Measurements from ENCODE around the gene KIR3DL2. TPM values are rescaled to one million over a fixed set of nuclear protein-coding genes. Genes with fewer than 3 reads are reported as not detected.
"Not testable (repeated sequence)": the region's sequence is repeated elsewhere in the genome, so short reads cannot be mapped to it uniquely, and the experiment has no call there.

The KIR3DL2 gene
- total and polyA plus RNA-seq, 5 experiments from 2014 or later = 0.14 to 6.5 (median 1.1) TPM; not detected in 2

GRCh38 chr19:54877471-54877870 is 27.2 kb downstream of the KIR3DL2 start:
- H3K4me3 Mint-ChIP-seq = no peak overlapping the region
- POLR2A ChIA-PET = no interaction called here
- peaks cover 0 to 5% (median 0%) of the 10 kb centered on the region in 9 donors for H3K9me3 Mint-ChIP-seq
- ATAC-seq = no peak
- no peak for DNase-seq
- peaks cover 0 to 11% (median 0%) of the 10 kb centered on the region in 4 donors for H3K4me1 Mint-ChIP-seq
- H3K27me3 Mint-ChIP-seq = peaks cover 15 to 34% (median 27%) of the 10 kb centered on the region in 5 donors
- H3K27ac Mint-ChIP-seq = no peak overlapping the region
- peaks cover 0 to 5% (median 0%) of the 10 kb centered on the region in 3 donors for H3K36me3 Mint-ChIP-seq

DNA sequence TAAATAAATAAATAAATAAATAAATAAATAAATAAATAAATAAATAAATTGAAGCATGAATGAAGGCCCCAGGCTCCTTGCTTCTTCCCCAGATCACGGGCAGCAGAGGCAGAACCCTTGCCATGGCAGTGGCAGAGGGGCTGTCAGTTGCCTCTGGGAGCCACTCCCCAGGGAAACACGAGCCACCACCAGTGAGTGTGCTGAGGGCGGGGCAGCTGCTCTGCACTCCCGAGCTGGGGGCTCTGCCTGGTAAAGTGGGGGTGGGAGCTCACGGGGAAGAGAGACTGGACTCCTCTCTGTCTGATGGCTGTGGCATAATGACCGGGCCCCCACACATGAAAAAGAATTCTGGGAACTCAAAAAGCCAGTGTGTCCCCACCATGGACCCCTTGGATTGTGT is 31.6 kb downstream of the KIR3DL2 start:
- ATAC-seq = no peak
- POLR2A ChIA-PET = no interaction called here
- Mint-ChIP-seq H3K36me3 (peaks cover 0 to 2% (median 0%) of the 10 kb centered on the region in 3 donors), H3K9me3 (peaks cover 0 to 3% (median 0%) of the 10 kb centered on the region in 9 donors), H3K27me3 (peaks cover 20 to 54% (median 29%) of the 10 kb centered on the region in 5 donors), H3K4me1 (peaks cover 0 to 9% (median under 1%) of the 10 kb centered on the region in 4 donors), H3K27ac (no peak overlapping the region), H3K4me3 (no peak overlapping the region)
- no peak for DNase-seq

DNA sequence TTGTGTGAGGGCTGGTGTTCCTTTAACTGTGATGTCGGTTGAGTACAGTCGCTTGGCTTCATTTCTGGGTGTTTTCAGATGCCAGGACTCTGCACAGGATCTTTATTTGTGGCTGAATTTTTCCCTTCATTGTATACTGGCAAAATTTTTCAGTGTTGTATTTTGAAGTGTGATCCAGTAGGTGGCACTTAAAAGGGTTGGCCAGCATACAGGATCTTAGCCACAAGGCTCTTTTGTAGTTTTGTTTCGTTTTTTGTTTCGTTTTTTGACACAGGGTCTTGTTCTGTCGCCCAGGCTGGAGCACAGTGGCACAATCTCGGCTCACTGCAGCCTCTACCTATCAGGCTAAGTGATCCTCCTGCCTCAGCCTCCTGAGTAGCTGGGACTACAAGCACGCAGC is 32.5 kb downstream of the KIR3DL2 start:
- no peak for DNase-seq

GRCh38 chr19:54883228-54883627 is 33.0 kb downstream of the KIR3DL2 start:
- ATAC-seq (no peak), DNase-seq (no peak)
- Mint-ChIP-seq H3K27ac (peak overlapping the region in 1 of 10 donors; percentile 92), H3K4me1 (peaks cover 0 to 9% (median under 1%) of the 10 kb centered on the region in 4 donors), H3K36me3 (peaks cover 0 to 2% (median 0%) of the 10 kb centered on the region in 3 donors), H3K27me3 (peaks cover 18 to 57% (median 27%) of the 10 kb centered on the region in 5 donors), H3K4me3 (no peak overlapping the region), H3K9me3 (peaks cover 0 to 3% (median 0%) of the 10 kb centered on the region in 9 donors)
- POLR2A ChIA-PET = no interaction called here

More for the DNA sequence above, 32.5 kb downstream of the KIR3DL2 start:
- no peak for ATAC-seq
- Mint-ChIP-seq H3K4me3 (peak overlapping the region in 2 of 10 donors; percentile 24 to 81), H3K4me1 (peaks cover 0 to 9% (median under 1%) of the 10 kb centered on the region in 4 donors), H3K36me3 (peaks cover 0 to 2% (median 0%) of the 10 kb centered on the region in 3 donors), H3K9me3 (peaks cover 0 to 3% (median 0%) of the 10 kb centered on the region in 9 donors), H3K27ac (peak overlapping the region in 2 of 10 donors; percentile 56 to 92), H3K27me3 (peaks cover 18 to 57% (median 29%) of the 10 kb centered on the region in 5 donors)
- POLR2A ChIA-PET = no interaction called here

GRCh38 chr19:54888239-54888638 is 38.0 kb downstream of the KIR3DL2 start:
- peaks cover 3 to 32% (median 6%) of the 10 kb centered on the region in 5 donors for H3K27me3 Mint-ChIP-seq
- peaks cover 0 to 3% (median 0%) of the 10 kb centered on the region in 9 donors for H3K9me3 Mint-ChIP-seq
- H3K4me3 Mint-ChIP-seq = no peak overlapping the region
- POLR2A ChIA-PET = no interaction called here
- DNase-seq (no peak), ATAC-seq (no peak)
- H3K36me3 Mint-ChIP-seq = no peaks in the 10 kb centered on the region
- peaks cover 0 to 2% (median 0%) of the 10 kb centered on the region in 4 donors for H3K4me1 Mint-ChIP-seq
- no peak overlapping the region for H3K27ac Mint-ChIP-seq

DNA sequence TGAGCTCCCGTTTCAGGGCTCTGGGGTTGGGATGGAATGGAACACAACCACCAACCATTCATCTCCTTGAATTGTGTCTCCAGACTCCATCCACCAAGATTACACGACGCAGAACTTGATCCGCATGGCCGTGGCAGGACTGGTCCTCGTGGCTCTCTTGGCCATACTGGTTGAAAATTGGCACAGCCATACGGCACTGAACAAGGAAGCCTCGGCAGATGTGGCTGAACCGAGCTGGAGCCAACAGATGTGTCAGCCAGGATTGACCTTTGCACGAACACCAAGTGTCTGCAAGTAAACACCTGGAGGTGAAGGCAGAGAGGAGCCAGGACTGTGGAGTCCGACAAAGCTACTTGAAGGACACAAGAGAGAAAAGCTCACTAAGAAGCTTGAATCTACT is 39.3 kb downstream of the KIR3DL2 start:
- POLR2A ChIA-PET = no interaction called here
- DNase-seq (no peak), ATAC-seq (no peak)
- Mint-ChIP-seq H3K27me3 (peaks cover 3 to 30% (median 6%) of the 10 kb centered on the region in 5 donors), H3K4me1 (no peaks in the 10 kb centered on the region), H3K27ac (peak overlapping the region in 1 of 10 donors; percentile 4), H3K4me3 (peak overlapping the region in 1 of 10 donors; percentile 20), H3K9me3 (peaks cover 0 to 3% (median 0%) of the 10 kb centered on the region in 9 donors), H3K36me3 (no peaks in the 10 kb centered on the region)

DNA sequence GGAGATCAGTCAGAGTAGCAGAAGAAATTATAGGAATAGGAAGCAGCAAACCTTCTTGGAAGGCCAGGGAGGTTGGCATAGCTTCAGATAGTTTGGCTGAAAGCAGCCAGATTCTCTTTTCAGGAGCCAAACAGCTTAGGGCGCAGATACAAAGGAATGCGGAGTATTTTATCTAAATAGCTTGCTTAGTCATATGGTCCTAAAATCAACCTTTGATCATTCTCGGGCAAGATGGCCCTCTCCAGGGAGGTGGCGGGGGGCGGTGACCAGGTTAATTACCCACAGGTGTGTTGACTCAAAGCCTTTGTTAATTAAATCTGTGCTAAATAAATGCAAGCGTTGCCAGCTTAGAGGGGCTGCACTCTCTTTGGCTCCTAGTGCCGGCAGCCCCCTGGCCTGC is 43.2 kb downstream of the KIR3DL2 start:
- no peaks in the 10 kb centered on the region for H3K36me3 Mint-ChIP-seq
- POLR2A ChIA-PET = no interaction called here
- no peak overlapping the region for H3K4me3 Mint-ChIP-seq
- H3K27me3 Mint-ChIP-seq = peaks cover 9 to 27% (median 22%) of the 10 kb centered on the region in 5 donors
- H3K4me1 Mint-ChIP-seq = peaks cover 0 to 4% (median 0%) of the 10 kb centered on the region in 4 donors
- H3K9me3 Mint-ChIP-seq = peaks cover 0 to 3% (median 0%) of the 10 kb centered on the region in 9 donors
- no peak overlapping the region for H3K27ac Mint-ChIP-seq
- no peak for DNase-seq
- no peak for ATAC-seq

DNA sequence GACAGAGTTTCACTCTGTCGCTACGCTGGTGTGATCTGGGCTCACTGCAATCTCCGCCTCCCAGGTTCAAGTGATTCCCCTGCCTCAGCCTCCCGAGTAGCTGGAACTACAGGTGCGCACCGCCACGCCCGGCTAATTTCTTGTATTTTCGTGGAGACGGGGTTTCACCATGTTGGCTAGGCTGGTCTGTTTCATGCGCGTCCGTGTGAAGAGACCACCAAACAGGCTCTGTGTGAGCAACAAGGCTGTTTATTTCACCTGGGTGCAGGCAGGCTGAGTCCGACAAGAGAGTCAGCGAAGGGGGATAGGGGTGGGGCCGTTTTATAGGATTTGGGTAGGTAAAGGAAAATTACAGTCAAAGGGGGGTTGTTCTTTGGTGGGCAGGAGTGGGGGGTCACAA is 43.9 kb downstream of the KIR3DL2 start:
- POLR2A ChIA-PET, H3K4me3 Mint-ChIP-seq, ATAC-seq, H3K9me3 Mint-ChIP-seq, DNase-seq, H3K4me1 Mint-ChIP-seq, H3K36me3 Mint-ChIP-seq: not testable (repeated sequence)
- Mint-ChIP-seq H3K27ac (peak overlapping the region in 1 of 10 donors; percentile 30), H3K27me3 (peaks cover 13 to 34% (median 26%) of the 10 kb centered on the region in 5 donors)

GRCh38 chr19:54896036-54896435 is 45.8 kb downstream of the KIR3DL2 start:
- H3K9me3 Mint-ChIP-seq = peaks cover 0 to 2% (median 0%) of the 10 kb centered on the region in 9 donors
- ATAC-seq (no peak), DNase-seq (no peak)
- no peak overlapping the region for H3K27ac Mint-ChIP-seq
- H3K4me3 Mint-ChIP-seq = no peak overlapping the region
- H3K4me1 Mint-ChIP-seq = peaks cover 0 to 4% (median 0%) of the 10 kb centered on the region in 4 donors
- POLR2A ChIA-PET = no interaction called here
- H3K27me3 Mint-ChIP-seq = peaks cover 18 to 46% (median 29%) of the 10 kb centered on the region in 5 donors
- H3K36me3 Mint-ChIP-seq = no peaks in the 10 kb centered on the region

DNA sequence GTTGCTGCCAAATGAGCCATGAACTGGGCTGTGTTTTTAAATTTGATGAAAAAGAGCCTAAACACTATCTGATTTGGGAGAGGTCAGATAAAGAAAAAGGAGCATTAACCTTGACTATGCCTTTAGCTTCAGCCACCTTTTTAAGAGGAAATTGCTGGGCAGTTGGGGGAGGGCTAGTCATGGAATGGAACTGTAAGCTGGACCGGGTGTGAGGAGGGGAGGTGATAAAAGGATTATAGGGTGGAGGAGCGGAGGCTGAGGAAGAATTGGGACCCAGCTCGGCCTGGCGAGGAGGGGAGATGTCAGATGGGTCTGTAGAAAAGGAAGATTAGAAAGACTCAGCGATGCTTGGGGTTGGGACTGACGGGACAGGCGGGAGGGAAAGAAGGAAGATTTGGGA is 48.4 kb downstream of the KIR3DL2 start:
- POLR2A ChIA-PET, H3K27ac Mint-ChIP-seq: not testable (repeated sequence)

GRCh38 chr19:54899646-54900045 is 49.4 kb downstream of the KIR3DL2 start:
- DNase-seq, H3K36me3 Mint-ChIP-seq, POLR2A ChIA-PET, ATAC-seq, H3K4me3 Mint-ChIP-seq, H3K9me3 Mint-ChIP-seq, H3K27ac Mint-ChIP-seq, H3K4me1 Mint-ChIP-seq: not testable (repeated sequence)
- peaks cover 18 to 46% (median 22%) of the 10 kb centered on the region in 5 donors for H3K27me3 Mint-ChIP-seq

More for the DNA sequence above, 48.4 kb downstream of the KIR3DL2 start:
- H3K4me1 Mint-ChIP-seq, H3K4me3 Mint-ChIP-seq, H3K36me3 Mint-ChIP-seq, ATAC-seq, DNase-seq, H3K9me3 Mint-ChIP-seq: not testable (repeated sequence)
- H3K27me3 Mint-ChIP-seq = peaks cover 18 to 46% (median 27%) of the 10 kb centered on the region in 5 donors

- not testable (repeated sequence) for ATAC-seq
Observed at GRCh38 chr19:54901153-54901552, 50.9 kb downstream of the KIR3DL2 start.

GRCh38 chr19:54902061-54902460 is 51.8 kb downstream of the KIR3DL2 start:
- DNase-seq (no peak), ATAC-seq (no peak)
- Mint-ChIP-seq H3K4me1 (peaks cover 0 to 10% (median 0%) of the 10 kb centered on the region in 4 donors), H3K36me3 (no peaks in the 10 kb centered on the region), H3K9me3 (peaks cover 0 to 2% (median 0%) of the 10 kb centered on the region in 9 donors), H3K27me3 (peaks cover 19 to 36% (median 31%) of the 10 kb centered on the region in 5 donors), H3K27ac (no peak overlapping the region), H3K4me3 (no peak overlapping the region)
- POLR2A ChIA-PET = no interaction called here

More at GRCh38 chr19:54901153-54901552, 50.9 kb downstream of the KIR3DL2 start:
- H3K4me1 Mint-ChIP-seq, DNase-seq, POLR2A ChIA-PET, H3K36me3 Mint-ChIP-seq, H3K4me3 Mint-ChIP-seq, H3K9me3 Mint-ChIP-seq: not testable (repeated sequence)
- Mint-ChIP-seq H3K27ac (peak overlapping the region in 1 of 10 donors; percentile 33), H3K27me3 (peaks cover 23 to 45% (median 25%) of the 10 kb centered on the region in 5 donors)
